HepG2 (cell line): Measurements from ENCODE around the gene MSI2. TPM values are rescaled to one million over a fixed set of nuclear protein-coding genes. Genes with fewer than 3 reads are reported as not detected.

Experiments
- AKNA ChIP-seq: sonication (generic); formaldehyde crosslinking; IDR thresholded peaks from 2 replicates; pipeline ENCODE4 v1.4.0; 2020; ENCODE audit warnings: missing genetic modification reagents, borderline replicate concordance
- ARNT2 ChIP-seq: sonication (generic); formaldehyde crosslinking; IDR thresholded peaks from 2 replicates; pipeline ENCODE4 v1.8.0; 2022; ENCODE audit warnings: mild to moderate bottlenecking, low read depth, missing genetic modification reagents, moderate library complexity
- CENPX ChIP-seq: sonication (generic); formaldehyde crosslinking; IDR thresholded peaks from 2 replicates; pipeline ENCODE4 v1.9.0; 2021; ENCODE audit warnings: mild to moderate bottlenecking, missing genetic modification reagents, moderate library complexity
- MYNN ChIP-seq: sonication (generic); formaldehyde crosslinking; IDR thresholded peaks from 2 replicates; pipeline ENCODE4 v1.4.0; 2020; ENCODE audit warnings: mild to moderate bottlenecking, low read depth, missing genetic modification reagents
- NFRKB ChIP-seq: fragments of 450-650 bp; IDR thresholded peaks from 2 replicates; pipeline ENCODE4 v1.6.1; 2017
- NR2F6 ChIP-seq, 2 experiments: IDR thresholded peaks; 2 replicates each; pipeline ENCODE4 v1.6.1; 2016; ENCODE audit warnings: antibody characterized with exemption in 1 of 2, mild to moderate bottlenecking in 1 of 2
- PRDM10 ChIP-seq: sonication (generic); formaldehyde crosslinking; IDR thresholded peaks from 2 replicates; pipeline ENCODE4 v1.4.0; 2020; ENCODE audit warnings: low read depth, missing genetic modification reagents
- ZBTB2 ChIP-seq: sonication (generic); formaldehyde crosslinking; IDR thresholded peaks from 2 replicates; pipeline ENCODE4 v1.8.0; 2022; ENCODE audit warnings: low read depth, missing genetic modification reagents
- ZBTB3 ChIP-seq: sonication (generic); formaldehyde crosslinking; IDR thresholded peaks from 2 replicates; pipeline ENCODE4 v1.4.0; 2020; ENCODE audit warnings: low read depth, mild to moderate bottlenecking, moderate library complexity, missing genetic modification reagents, borderline replicate concordance
- ZBTB7B ChIP-seq: sonication (generic); formaldehyde crosslinking; IDR thresholded peaks from 2 replicates; pipeline ENCODE4 v1.4.0; 2020; ENCODE audit warnings: missing genetic modification reagents
- ZNF691 ChIP-seq: sonication (generic); formaldehyde crosslinking; IDR thresholded peaks from 2 replicates; pipeline ENCODE4 v1.4.0; 2020; ENCODE audit warnings: missing genetic modification reagents, low read depth, mild to moderate bottlenecking, borderline replicate concordance
- ZSCAN25 ChIP-seq: sonication (generic); formaldehyde crosslinking; IDR thresholded peaks from 2 replicates; pipeline ENCODE4 v1.8.0; 2022; ENCODE audit warnings: mild to moderate bottlenecking, missing genetic modification reagents
- polyA plus RNA-seq, 8 experiments: library from polyadenylated mRNA; depleted of rRNA in 3 of 8; stranded (reverse) in 7 of 8; unstranded in 1 of 8; fragments of >200 nt; fragmentation: Illumina TruSeq in 4 of 8; extraction: Trizol in 4 of 8; gene quantifications; 2 replicates each; pipeline versions ENCODE4 v1.2.1 to v1.2.3, GENCODE V29; 2011 to 2016; ENCODE audit warnings: low read depth in 4 of 8, missing spikeins in 1 of 8, mixed read lengths in 1 of 8; ENCODE audit not compliant: insufficient read depth in 1 of 8
- total RNA-seq, 5 experiments: library from RNA; depleted of rRNA; stranded (reverse); fragments of >200 nt; fragmentation: Illumina TruSeq; extraction: Trizol; gene quantifications; 2 replicates each; pipeline ENCODE4 v1.2.3, GENCODE V29; 2016; ENCODE audit warnings: low read depth in 1 of 5

The MSI2 gene
- total and polyA plus RNA-seq, 2 of the 13 experiments (the other 11 are each of a cell fraction or from before 2014, with no cell fraction given) = 77.5 to 78.4 TPM

- TF ChIP-seq ZBTB7B = peak; percentile 82; the same call in 1 of the 2 replicates
- peak; percentile 91 for TF ChIP-seq NR2F6 (IDR thresholded peaks at IDR 0.05)
- TF ChIP-seq NR2F6 (CRISPR knock-in tag; IDR thresholded peaks at IDR 0.05) = peak; percentile 92
- peak; percentile 34; the same call in 1 of the 2 replicates for TF ChIP-seq PRDM10 (CRISPR knock-in tag)
- TF ChIP-seq ZSCAN25 = peak; percentile 72
- TF ChIP-seq ZBTB2 (CRISPR knock-in tag) = no peak
- no peak for TF ChIP-seq NFRKB
- TF ChIP-seq CENPX (CRISPR knock-in tag) = no peak
- no peak for TF ChIP-seq ZBTB3 (CRISPR knock-in tag)
- no peak for TF ChIP-seq AKNA (CRISPR knock-in tag)
- TF ChIP-seq ZNF691 (CRISPR knock-in tag) = no peak
- no peak for TF ChIP-seq MYNN (CRISPR knock-in tag)
- peak; percentile 71; the same call in 1 of the 2 replicates for TF ChIP-seq ARNT2 (CRISPR knock-in tag)
Observed at GRCh38 chr17:57537524-57538410, 281.4 kb downstream of the MSI2 start (continued).
